ENCODE data around the gene EFHD2.

The EFHD2 gene

DNA sequence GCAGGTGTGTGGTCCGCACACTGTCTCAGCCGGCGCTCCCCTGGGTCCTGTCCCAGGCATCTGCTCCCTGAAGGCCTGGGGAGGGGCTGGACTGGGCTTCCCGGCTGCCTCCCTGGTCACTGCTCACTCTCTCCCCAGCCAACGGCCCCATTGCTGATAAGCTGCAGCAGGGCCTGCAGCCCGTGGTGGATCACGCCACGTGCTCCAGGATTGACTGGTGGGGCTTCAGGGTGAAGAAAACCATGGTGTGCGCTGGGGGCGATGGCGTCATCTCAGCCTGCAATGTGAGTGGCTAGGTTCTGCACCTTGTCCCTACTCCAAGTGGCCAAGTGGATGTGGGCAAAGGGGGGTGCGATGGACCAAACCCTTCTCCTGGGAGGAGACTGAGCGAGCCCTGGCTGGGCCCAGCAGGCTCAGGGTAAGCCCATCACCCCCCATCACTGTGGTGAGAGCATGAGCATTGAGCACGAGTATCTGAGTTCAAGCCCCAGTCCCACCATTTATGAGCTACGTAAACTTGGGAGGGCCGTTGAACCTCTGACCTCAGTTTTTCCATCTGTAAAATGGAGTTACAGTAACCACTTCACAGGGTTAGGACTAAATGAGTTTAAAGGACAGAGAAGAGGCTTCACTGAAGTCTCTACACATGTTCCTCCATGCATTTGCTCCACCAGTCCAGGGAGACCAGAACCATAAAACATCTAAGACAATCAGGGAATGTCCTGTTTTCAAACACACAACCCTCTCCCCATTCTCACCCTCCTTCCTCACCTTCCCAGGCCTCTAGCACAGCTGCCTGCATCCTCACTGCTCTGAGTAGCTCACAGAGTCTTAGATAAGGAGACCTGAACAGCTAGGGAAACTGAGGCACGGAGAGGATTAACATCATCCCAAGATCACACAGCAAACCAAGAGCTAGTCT, 35.0 kb downstream of the EFHD2 start:
- Histone ChIP-seq H3K4me2 (no peak overlapping the region), H3K9ac (no peak overlapping the region), H3K36me3 (ENCODE audit: insufficient read depth) (no peaks in the 10 kb centered on the region), H3K27ac (no peak overlapping the region), H4K20me1 (ENCODE audit: insufficient read depth) (no peaks in the 10 kb centered on the region), H3K27me3 (ENCODE audit: insufficient read depth, low read depth) (no peaks in the 10 kb centered on the region), H3K4me1 (ENCODE audit: low read depth, poor library complexity, severe bottlenecking) (no peaks in the 10 kb centered on the region), H3K79me2 (ENCODE audit: insufficient read depth, low read depth) (no peaks in the 10 kb centered on the region), H3K4me3 (IDR thresholded peaks at IDR 0.05; ENCODE audit: insufficient read depth, low read depth, low read length) (no peak overlapping the region), H2AFZ (ENCODE audit: low read depth) (no peak overlapping the region)
- TF ChIP-seq, protein P1, sequence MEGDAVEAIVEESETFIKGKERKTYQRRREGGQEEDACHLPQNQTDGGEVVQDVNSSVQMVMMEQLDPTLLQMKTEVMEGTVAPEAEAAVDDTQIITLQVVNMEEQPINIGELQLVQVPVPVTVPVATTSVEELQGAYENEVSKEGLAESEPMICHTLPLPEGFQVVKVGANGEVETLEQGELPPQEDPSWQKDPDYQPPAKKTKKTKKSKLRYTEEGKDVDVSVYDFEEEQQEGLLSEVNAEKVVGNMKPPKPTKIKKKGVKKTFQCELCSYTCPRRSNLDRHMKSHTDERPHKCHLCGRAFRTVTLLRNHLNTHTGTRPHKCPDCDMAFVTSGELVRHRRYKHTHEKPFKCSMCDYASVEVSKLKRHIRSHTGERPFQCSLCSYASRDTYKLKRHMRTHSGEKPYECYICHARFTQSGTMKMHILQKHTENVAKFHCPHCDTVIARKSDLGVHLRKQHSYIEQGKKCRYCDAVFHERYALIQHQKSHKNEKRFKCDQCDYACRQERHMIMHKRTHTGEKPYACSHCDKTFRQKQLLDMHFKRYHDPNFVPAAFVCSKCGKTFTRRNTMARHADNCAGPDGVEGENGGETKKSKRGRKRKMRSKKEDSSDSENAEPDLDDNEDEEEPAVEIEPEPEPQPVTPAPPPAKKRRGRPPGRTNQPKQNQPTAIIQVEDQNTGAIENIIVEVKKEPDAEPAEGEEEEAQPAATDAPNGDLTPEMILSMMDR (conservative IDR thresholded peaks at IDR 0.05; ENCODE audit: low read depth, low read length) = no peak

DNA sequence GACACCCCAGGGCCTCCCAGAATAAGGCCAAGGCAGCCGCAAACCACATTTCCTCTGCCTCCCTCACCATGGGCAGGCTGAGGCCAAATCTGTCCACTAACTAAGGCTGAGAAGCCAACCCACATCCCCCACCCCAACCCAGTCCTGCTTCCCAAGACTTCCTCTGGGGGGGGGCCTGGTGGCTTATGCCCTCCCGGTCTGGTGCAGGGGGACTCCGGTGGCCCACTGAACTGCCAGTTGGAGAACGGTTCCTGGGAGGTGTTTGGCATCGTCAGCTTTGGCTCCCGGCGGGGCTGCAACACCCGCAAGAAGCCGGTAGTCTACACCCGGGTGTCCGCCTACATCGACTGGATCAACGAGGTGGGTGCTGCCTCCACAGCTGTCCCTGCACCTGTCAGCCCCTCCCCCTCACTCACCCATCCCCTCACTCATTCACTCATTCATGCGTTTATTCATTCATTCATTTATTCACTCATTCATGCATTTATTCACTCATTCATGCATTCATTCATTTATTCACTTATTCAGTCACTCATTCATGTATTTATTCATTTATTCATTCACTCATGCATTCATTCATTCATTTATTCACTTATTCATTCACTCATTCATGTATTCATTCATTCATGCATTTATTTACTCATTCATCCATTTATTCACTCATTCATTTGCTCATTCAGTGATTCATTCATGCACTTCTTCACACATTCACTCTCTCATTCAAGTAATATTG, 35.9 kb downstream of the EFHD2 start:
- H4K20me1 ChIP-seq (ENCODE audit: insufficient read depth) = no peaks in the 10 kb centered on the region
- no peaks in the 10 kb centered on the region for H3K79me2 ChIP-seq (ENCODE audit: insufficient read depth, low read depth)
- H3K9ac ChIP-seq = no peak overlapping the region
- TF ChIP-seq, protein P1 (conservative IDR thresholded peaks at IDR 0.05; ENCODE audit: low read depth, low read length) = no peak
- H3K27ac ChIP-seq = no peak overlapping the region
- H3K27me3 ChIP-seq (ENCODE audit: insufficient read depth, low read depth) = no peaks in the 10 kb centered on the region
- no peak overlapping the region for H3K4me3 ChIP-seq (IDR thresholded peaks at IDR 0.05; ENCODE audit: insufficient read depth, low read depth, low read length)
- no peaks in the 10 kb centered on the region for H3K36me3 ChIP-seq (ENCODE audit: insufficient read depth)
- no peak overlapping the region for H2AFZ ChIP-seq (ENCODE audit: low read depth)
- no peaks in the 10 kb centered on the region for H3K4me1 ChIP-seq (ENCODE audit: low read depth, poor library complexity, severe bottlenecking)
- H3K4me2 ChIP-seq = no peak overlapping the region

DNA sequence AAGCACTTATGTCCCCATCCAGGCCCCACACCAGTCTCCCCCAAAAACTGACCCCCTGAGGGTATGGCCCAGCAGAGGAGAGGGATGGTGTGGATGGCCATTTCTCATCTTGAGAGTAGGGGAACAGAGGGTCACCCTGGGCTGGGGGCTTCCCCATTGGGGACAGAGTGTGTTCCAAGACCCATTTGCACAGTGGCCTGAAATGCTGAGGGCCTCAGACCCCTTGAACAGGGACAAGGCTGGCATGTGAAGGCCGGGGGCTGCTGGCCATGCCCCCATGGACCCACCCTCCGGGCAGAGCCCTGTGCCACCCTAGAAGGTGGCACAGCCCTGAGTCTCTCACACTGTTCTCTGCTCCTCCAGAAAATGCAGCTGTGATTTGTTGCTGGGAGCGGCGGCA, 36.5 kb downstream of the EFHD2 start:
- Histone ChIP-seq H4K20me1 (ENCODE audit: insufficient read depth) (no peaks in the 10 kb centered on the region), H3K27me3 (ENCODE audit: insufficient read depth, low read depth) (no peaks in the 10 kb centered on the region), H3K27ac (no peak overlapping the region), H3K4me3 (IDR thresholded peaks at IDR 0.05; ENCODE audit: insufficient read depth, low read depth, low read length) (no peak overlapping the region), H3K36me3 (ENCODE audit: insufficient read depth) (no peaks in the 10 kb centered on the region), H3K4me2 (no peak overlapping the region), H3K79me2 (ENCODE audit: insufficient read depth, low read depth) (no peaks in the 10 kb centered on the region), H2AFZ (ENCODE audit: low read depth) (no peak overlapping the region), H3K4me1 (ENCODE audit: low read depth, poor library complexity, severe bottlenecking) (no peaks in the 10 kb centered on the region), H3K9ac (no peak overlapping the region)
- TF ChIP-seq, protein P1 (conservative IDR thresholded peaks at IDR 0.05; ENCODE audit: low read depth, low read length) = no peak

DNA sequence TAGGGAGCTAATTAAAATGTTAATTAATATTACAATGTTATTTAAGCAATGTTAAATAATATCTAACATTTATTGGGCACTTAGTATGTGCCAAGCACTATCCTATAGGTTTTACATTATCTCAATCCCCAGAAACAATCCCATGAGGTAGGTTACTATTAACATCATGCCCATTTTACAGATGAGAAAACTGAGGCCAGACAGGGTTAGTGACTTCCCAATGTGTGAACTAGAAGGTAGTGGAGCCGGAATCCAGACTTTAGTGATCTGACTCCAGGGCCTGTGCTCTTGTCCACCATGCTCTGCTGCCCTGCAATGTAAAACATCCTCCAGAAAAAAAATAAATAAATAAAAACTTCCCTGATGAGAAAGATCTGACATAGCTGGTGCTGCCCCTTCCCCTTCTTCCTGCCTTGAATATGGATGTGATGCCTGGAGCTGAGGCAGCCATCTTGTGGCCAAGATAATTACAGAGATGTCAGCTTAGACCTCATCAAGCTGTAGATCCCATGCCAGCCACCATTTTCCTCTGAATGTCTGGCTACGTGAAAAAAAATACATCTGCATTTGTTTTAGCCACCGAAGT, 39.3 kb downstream of the EFHD2 start:
- no peak overlapping the region for H3K9ac ChIP-seq

More for the DNA sequence above, 39.3 kb downstream of the EFHD2 start:
- H3K4me1 ChIP-seq (ENCODE audit: low read depth, poor library complexity, severe bottlenecking) = no peaks in the 10 kb centered on the region
- TF ChIP-seq, protein P1 (conservative IDR thresholded peaks at IDR 0.05; ENCODE audit: low read depth, low read length) = no peak
- no peaks in the 10 kb centered on the region for H4K20me1 ChIP-seq (ENCODE audit: insufficient read depth)
- H3K27ac ChIP-seq = no peak overlapping the region
- H3K4me2 ChIP-seq = no peak overlapping the region
- H3K36me3 ChIP-seq (ENCODE audit: insufficient read depth) = no peaks in the 10 kb centered on the region
- H3K4me3 ChIP-seq (IDR thresholded peaks at IDR 0.05; ENCODE audit: insufficient read depth, low read depth, low read length) = no peak overlapping the region
- no peak overlapping the region for H2AFZ ChIP-seq (ENCODE audit: low read depth)
- no peaks in the 10 kb centered on the region for H3K27me3 ChIP-seq (ENCODE audit: insufficient read depth, low read depth)
- no peaks in the 10 kb centered on the region for H3K79me2 ChIP-seq (ENCODE audit: insufficient read depth, low read depth)

All from KMS-11 (cell line).